ENCODE data around the gene SPATA2. TPM values are rescaled to one million over a fixed set of nuclear protein-coding genes. Genes with fewer than 3 reads are reported as not detected.
"Not testable (repeated sequence)": the region's sequence is repeated elsewhere in the genome, so short reads cannot be mapped to it uniquely, and the experiment has no call there.

The SPATA2 gene
- polyA plus RNA-seq, 2 of the 4 experiments (the other 2 are of a cell fraction) = 4.7 to 5.1 TPM

DNA sequence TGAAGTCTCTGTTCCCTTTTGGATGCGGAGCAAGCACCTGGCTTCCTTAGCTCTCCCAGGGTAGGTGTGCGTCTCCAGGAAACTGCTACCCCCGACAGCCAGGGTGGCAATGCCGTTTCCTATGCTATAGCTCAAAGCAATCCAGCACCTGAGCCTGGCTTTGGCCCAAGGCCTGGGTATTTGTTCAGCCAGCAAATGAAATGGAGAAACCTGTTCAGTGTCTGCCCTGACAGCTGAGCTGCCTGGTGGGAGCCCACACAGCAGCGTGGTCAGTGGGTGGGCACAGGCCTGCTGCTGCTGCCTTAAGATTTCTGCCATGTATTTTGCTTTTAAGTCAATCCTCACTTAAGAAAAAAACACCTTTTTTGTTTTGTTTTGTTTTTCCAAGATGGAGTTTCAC, 13.7 kb downstream of the SPATA2 start:
- Histone ChIP-seq H3K4me1 (peaks cover 14% of the 10 kb centered on the region; the same call in 2 of the 3 replicates), H3K9me3 (no peaks in the 10 kb centered on the region), H3K4me3 (no peak overlapping the region), H3K4me2 (no peak overlapping the region), H3K27ac (no peak overlapping the region)
- ChIA-PET CTCF (interaction anchor here (0.9 to 7.3 kb wide), 6 partner anchors 9 to 367 kb away, joined by 3 to 90 read pairs (median 8); partner anchors contain the start of gene SPATA2), POLR2A (no interaction called here)
- ATAC-seq (no peak), DNase-seq (ENCODE audit: low read depth in 1 of 2, low spot score in 1 of 2) (no peak), FAIRE-seq (no peak)
- WGBS (ENCODE audit: missing lambda C conversion rate) = 90% methylated on average over 5 of the region's 5 CpGs
- TF ChIP-seq CHD4 (IDR thresholded peaks at IDR 0.05; ENCODE audit: borderline replicate concordance) = no peak
- TF ChIP-seq, protein P1, sequence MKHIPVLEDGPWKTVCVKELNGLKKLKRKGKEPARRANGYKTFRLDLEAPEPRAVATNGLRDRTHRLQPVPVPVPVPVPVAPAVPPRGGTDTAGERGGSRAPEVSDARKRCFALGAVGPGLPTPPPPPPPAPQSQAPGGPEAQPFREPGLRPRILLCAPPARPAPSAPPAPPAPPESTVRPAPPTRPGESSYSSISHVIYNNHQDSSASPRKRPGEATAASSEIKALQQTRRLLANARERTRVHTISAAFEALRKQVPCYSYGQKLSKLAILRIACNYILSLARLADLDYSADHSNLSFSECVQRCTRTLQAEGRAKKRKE (CRISPR knock-in tag; IDR thresholded peaks at IDR 0.05; ENCODE audit: low read depth) = no peak

DNA sequence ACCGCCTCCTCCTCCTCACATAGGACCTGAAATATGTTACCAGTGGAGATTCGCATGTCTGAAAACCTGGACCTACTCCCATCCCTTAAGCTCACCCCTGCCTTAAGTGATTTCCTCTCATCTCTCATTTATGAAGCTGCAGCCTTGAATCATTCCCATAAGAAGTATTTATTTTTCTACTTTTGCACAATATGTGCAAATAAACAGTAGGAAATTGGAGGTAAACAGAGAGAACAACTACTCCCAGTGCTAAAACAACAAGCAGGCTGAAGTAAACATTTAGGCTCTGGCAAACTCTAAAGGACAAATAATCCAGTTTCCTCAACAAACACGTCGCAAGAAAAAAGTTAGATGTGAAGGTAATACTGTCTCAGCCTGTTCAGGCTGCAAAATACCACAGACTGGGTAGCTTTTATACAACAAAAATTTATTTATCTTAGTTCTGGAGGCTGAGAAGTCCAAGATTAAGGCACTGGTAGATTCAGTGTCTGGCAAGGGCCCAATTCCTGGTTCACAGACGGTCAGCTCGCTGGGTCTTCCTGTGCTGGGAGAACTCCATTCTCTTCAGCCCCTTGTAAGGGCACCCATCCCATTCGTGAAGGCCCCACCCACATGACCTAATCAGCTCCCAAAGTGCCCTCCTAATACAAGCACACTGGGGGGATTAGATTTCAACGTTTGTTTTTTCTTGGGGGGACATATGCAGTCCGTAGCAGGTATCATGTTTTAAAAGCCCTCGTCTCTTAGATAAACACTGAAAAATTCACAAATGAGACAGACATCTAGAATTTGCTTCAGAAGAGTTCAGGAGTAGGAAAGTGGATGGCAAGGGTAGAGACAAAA, 15.6 kb downstream of the SPATA2 start:
- no peak overlapping the region for H3K27ac ChIP-seq
- DNase-seq (ENCODE audit: low read depth in 1 of 2, low spot score in 1 of 2) (peak in 1 of 2 experiments; percentile 49), FAIRE-seq (no peak), ATAC-seq (peak; percentile 39 to 70; a peak in 4 of 6 replicates)
- H3K4me3 ChIP-seq = no peak overlapping the region
- ChIA-PET POLR2A (no interaction called here), CTCF (interaction anchor here (0.8 to 7.1 kb wide), 9 partner anchors 9 to 365 kb away, joined by 3 to 90 read pairs (median 5); no protein-coding TSS in a partner anchor)
- H3K4me1 ChIP-seq = peaks cover 14% of the 10 kb centered on the region; the same call in 2 of the 3 replicates
- TF ChIP-seq RAD21 (conservative IDR thresholded peaks at IDR 0.05 in 1 of 2, IDR thresholded peaks at IDR 0.05 in 1 of 2) (no peak), CEBPB (IDR thresholded peaks at IDR 0.05) (peak; percentile 25 to 85; a peak in 3 of 4 replicates), HOXB13 (CRISPR knock-in tag; IDR thresholded peaks at IDR 0.05; ENCODE audit: low read depth) (no peak), KDM1A (IDR thresholded peaks at IDR 0.05; ENCODE audit: low read depth) (no peak), EP300 (IDR thresholded peaks at IDR 0.05) (0 out of 5 replicates have a peak, but pooled peaks of 1 of the 2 experiments have one; percentile 9), GATA3 (IDR thresholded peaks at IDR 0.05; ENCODE audit: borderline replicate concordance) (peak; percentile 72)
- H3K9me3 ChIP-seq = no peaks in the 10 kb centered on the region
- peak overlapping the region; percentile 41 for H3K4me2 ChIP-seq
- 36% methylated on average over 10 of the region's 10 CpGs for WGBS (ENCODE audit: missing lambda C conversion rate)

DNA sequence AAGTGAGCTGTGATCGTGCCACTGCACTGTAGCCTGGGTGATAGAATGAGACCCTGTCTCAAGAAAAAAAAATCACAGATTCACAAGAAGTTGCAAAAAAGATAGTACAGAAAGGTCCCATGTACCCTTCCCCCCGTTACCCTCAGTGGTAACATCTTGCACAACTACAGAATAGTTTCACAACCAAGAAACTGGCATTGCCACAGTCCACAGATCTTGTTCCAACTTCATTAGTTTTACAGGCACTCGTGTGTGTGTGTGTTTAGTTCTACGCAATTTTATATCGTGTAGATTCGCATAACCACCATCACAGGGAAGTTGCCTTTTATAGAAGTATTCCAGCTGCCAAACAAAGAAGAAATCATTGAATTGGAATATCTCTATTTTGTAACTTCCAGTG, 19.1 kb downstream of the SPATA2 start:
- no peak for ATAC-seq
- Histone ChIP-seq H3K27ac (no peak overlapping the region), H3K4me1 (peaks cover 14% of the 10 kb centered on the region; the same call in 2 of the 3 replicates), H3K9me3 (no peaks in the 10 kb centered on the region), H3K4me3 (no peak overlapping the region), H3K4me2 (no peak overlapping the region)
- DNase-seq (ENCODE audit: low read depth in 1 of 2, low spot score in 1 of 2) = no peak
- 83% methylated on average over 6 of the region's 6 CpGs for WGBS (ENCODE audit: missing lambda C conversion rate)
- CTCF ChIA-PET = interaction anchor here (0.7 to 2.2 kb wide), 5 partner anchors 9 to 286 kb away, joined by 4 to 10 read pairs (median 6); no protein-coding TSS in a partner anchor
- TF ChIP-seq, protein P2, sequence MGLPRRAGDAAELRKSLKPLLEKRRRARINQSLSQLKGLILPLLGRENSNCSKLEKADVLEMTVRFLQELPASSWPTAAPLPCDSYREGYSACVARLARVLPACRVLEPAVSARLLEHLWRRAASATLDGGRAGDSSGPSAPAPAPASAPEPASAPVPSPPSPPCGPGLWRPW (IDR thresholded peaks at IDR 0.05) = no peak
- TF ChIP-seq ZC3H11A (IDR thresholded peaks at IDR 0.05) (no peak), HOXA7 (CRISPR knock-in tag; IDR thresholded peaks at IDR 0.05) (no peak), ESRRA (IDR thresholded peaks at IDR 0.05; ENCODE audit: borderline replicate concordance, low read length) (no peak), POLR2A (IDR thresholded peaks at IDR 0.05; ENCODE audit: low read length) (no peak), JUNB (IDR thresholded peaks at IDR 0.05) (no peak), CBX2 (IDR thresholded peaks at IDR 0.05; ENCODE audit: borderline replicate concordance, low read depth) (no peak), ZNF302 (CRISPR knock-in tag; IDR thresholded peaks at IDR 0.05) (no peak), KDM5A (IDR thresholded peaks at IDR 0.05) (no peak), CHD2 (IDR thresholded peaks at IDR 0.05; ENCODE audit: low read length, partially characterized antibody) (no peak), MYC (IDR thresholded peaks at IDR 0.05; ENCODE audit: borderline replicate concordance, low read length) (no peak), GATA3 (IDR thresholded peaks at IDR 0.05; ENCODE audit: borderline replicate concordance) (no peak), ZSCAN20 (CRISPR knock-in tag; IDR thresholded peaks at IDR 0.05) (no peak)
- TF ChIP-seq, protein P3, sequence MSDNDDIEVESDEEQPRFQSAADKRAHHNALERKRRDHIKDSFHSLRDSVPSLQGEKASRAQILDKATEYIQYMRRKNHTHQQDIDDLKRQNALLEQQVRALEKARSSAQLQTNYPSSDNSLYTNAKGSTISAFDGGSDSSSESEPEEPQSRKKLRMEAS (IDR thresholded peaks at IDR 0.05) = no peak
- TF ChIP-seq, protein P4, sequence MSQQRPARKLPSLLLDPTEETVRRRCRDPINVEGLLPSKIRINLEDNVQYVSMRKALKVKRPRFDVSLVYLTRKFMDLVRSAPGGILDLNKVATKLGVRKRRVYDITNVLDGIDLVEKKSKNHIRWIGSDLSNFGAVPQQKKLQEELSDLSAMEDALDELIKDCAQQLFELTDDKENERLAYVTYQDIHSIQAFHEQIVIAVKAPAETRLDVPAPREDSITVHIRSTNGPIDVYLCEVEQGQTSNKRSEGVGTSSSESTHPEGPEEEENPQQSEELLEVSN (IDR thresholded peaks at IDR 0.05; ENCODE audit: borderline replicate concordance, low read depth) = no peak
- TF ChIP-seq, protein P5, sequence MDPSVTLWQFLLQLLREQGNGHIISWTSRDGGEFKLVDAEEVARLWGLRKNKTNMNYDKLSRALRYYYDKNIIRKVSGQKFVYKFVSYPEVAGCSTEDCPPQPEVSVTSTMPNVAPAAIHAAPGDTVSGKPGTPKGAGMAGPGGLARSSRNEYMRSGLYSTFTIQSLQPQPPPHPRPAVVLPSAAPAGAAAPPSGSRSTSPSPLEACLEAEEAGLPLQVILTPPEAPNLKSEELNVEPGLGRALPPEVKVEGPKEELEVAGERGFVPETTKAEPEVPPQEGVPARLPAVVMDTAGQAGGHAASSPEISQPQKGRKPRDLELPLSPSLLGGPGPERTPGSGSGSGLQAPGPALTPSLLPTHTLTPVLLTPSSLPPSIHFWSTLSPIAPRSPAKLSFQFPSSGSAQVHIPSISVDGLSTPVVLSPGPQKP (IDR thresholded peaks at IDR 0.05; ENCODE audit: low read depth, low read length) = no peak
- POLR2A ChIA-PET = no interaction called here
- no peak for FAIRE-seq

DNA sequence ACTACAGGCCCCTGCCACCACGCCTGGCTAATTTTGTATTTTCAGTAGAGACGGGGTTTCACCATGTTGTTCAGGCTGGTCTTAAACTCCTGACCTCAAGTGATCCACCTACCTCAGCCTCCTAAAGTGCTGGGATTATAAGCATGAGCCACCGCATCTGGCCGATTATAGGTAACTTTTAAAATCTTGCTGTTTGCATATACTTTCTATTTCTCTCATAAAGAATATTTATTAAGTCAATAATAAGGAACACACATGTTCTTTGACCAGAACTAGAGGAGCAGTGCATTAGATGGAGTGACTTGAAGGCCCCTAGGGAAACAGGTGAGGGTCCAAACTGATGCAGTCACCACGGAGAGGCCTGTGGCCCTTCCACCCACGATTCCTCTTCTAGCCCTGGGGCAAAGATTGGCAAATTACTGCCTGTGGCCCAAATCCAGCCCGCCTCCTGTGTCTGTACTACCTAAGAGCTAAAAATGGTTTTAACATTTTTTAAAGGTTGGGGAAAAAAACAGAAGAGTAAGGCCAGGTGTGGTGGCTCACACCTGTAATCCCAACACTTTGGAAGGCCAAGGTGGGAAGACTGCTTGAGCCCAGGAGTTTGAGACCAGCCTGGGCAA, 19.7 kb downstream of the SPATA2 start:
- ChIA-PET POLR2A (interaction anchor here (0.7 kb wide), 1 partner anchor 285 kb away, joined by 4 read pairs; no protein-coding TSS in a partner anchor), CTCF (interaction anchor here (1.5 to 13.0 kb wide), 4 partner anchors 13 to 285 kb away, joined by 4 to 226 read pairs (median 7); no protein-coding TSS in a partner anchor)
- DNase-seq (ENCODE audit: low read depth in 1 of 2, low spot score in 1 of 2); H3K4me3 ChIP-seq; H3K9me3 ChIP-seq; H3K4me2 ChIP-seq; ATAC-seq; H3K27ac ChIP-seq; FAIRE-seq: not testable (repeated sequence)
- WGBS (ENCODE audit: missing lambda C conversion rate) = 85% methylated on average over 7 of the region's 7 CpGs
- H3K4me1 ChIP-seq = peaks cover 14% of the 10 kb centered on the region; the same call in 2 of the 3 replicates
